NCI-H128 (cell line): ENCODE measurements around the gene CCDC187.

Source experiments
- DNase-seq: peaks from one replicate; lab custom pipeline; 2025; ENCODE audit not compliant: unreplicated experiment; lab: John Stamatoyannopoulos, UW

CCDC187 gene

GRCh38 chr9:136255896-136256890 is 47.7 kb downstream of the CCDC187 start:
- no peak for DNase-seq

DNA sequence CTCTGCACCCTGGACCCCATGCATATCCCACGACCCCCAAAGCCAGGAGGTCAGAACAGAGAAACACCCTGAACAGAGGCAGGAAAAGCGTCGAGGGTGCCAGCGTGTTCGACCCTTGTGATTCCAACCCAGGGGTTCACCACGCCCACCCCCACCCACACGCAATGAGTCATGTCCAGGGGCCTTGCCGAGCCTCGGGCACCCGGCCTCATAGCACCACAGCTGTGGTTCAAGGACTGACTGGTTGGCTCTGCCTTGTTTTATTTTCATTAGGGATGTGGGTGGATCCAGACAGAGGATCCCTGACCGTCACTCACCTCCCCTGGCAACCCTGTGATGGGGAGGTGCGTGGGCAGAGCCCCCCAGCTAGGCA is 48.7 kb downstream of the CCDC187 start:
- DNase-seq = no peak

- DNase-seq = no peak
Measured at GRCh38 chr9:136254381-136255165, 49.3 kb downstream of the CCDC187 start.

DNA sequence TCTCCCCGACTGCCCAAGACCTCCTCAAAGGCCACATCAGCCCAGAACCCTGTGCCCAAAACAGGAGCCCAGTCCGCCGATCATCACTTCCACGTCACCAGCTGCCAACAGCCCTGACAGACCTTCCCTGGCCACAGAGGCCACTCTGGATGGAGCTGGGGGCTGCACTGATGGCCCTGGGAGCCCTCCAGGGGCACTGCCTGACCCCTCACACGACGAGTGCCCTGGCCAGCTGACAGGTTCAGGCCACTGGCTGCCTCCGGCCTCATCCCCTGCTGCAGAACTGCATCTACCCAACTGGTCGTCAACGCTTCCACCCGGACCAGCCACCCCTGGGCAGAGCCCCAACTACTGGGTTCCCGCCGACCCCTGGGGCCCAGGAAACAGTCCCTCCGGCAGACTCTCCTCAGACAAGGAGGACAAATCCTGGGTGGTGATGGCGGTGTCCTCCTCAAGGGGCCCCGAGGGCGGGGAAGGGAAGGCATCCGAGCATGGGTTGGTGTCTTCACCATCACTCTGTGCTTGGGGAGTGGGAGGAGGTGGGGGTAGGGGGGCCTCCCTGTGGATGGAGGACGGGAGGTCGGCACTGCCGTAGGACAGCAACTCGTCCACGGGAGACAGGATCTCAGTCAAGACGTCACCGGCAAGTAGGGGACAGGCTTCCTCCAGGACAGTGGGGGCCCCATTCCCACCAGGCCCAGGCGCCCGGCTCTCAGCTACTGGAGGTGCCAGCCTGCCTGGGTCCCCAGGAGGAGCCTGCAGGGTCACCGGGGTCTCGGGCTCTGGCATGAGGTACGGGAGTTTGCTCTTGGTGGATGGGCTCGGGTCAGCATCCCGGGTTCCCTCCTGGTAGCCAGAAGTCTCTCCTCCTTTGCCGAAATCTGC is 50.4 kb downstream of the CCDC187 start:
- no peak for DNase-seq

GRCh38 chr9:136252846-136253245 is 51.0 kb downstream of the CCDC187 start:
- no peak for DNase-seq

- no peak for DNase-seq
Measured at GRCh38 chr9:136252281-136252680, 51.6 kb downstream of the CCDC187 start.

- DNase-seq = no peak
Measured at GRCh38 chr9:136251264-136252115, 52.4 kb downstream of the CCDC187 start.

DNA sequence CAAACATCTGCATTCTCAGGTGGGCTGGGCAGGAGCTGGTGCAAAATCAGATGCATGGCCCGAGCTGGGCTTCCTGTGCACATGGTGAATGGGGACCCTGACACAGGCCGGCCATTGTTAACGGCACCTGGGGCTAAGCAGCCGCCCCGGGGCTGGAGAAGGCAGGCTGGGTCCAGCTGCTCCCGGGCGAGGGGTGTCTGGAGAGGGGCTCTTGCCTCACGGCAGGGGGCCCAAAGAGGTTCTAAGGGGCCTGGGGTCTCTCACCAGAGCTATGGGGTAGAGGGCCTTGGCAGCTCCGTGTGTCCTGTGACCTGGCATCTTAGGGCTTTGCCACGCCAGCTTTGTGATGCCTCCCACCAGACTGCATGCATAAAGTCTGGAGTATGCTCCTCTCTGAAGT is 53.2 kb downstream of the CCDC187 start:
- DNase-seq = no peak

- DNase-seq = peak; percentile 19
Measured at GRCh38 chr9:136249877-136250559, 53.9 kb downstream of the CCDC187 start.

DNA sequence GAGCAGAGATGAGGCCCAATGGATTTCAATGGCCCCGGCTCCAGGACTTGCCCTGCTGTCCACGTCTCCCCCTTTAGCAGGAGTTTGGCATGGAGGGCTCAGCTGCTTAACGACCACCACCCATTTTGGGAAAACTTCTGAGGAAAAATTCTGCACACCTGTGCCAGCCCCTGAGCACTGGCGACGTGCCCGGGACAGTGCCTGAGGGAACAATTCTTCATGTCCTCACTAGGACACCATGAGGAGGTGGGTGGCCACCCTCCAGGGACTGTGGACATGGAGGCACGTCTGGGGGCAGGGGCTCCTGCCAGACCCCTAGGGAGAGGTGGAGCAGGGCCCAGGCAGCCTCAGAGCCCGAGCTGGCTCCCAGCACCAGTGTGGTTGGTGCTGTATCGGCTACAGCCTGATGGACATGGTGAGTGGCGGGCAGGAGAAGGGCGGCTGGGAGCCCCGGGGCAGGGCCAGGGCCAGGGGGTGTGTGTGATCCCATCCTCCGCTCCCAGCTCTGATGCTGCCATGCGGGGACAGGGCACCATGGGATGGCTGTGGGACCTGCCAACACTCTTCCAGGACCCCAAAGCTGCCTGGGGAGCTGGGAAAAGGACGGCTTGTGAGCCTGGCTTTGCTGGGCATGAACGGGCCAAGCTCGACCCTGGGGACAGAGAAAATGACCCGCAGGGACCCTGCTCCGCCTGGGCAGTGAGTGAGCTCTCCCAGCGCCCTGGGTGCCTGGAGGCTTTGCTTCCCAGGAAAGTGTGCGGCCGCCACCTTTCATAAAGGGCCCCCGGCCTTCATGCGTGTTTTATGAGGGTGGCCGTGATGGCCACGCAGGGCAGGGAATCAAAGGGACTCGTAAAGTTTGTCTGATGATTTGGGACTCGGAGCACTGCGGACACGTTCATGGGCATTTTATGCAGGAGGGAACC is 54.7 kb downstream of the CCDC187 start:
- no peak for DNase-seq

- no peak for DNase-seq
Measured at GRCh38 chr9:136247947-136248637, 55.8 kb downstream of the CCDC187 start.

DNA sequence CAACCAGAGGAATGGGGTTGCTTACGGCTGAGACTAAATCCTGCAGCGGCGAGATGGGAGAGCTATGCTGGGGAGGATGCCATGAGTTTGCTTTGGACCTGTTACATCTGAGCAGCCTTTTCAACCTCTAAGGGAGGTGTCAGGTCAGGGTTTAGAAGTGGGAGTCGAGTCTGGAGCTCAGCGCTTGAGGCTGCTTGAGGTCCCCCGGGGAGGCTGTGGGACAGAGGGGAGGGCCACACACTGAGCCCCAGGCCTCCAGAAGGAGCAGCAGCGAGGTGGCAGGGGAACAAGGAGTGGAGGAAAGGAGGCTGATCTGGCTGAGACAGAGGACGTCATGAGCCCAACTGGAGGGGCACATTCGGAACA is 56.4 kb downstream of the CCDC187 start:
- no peak for DNase-seq

DNA sequence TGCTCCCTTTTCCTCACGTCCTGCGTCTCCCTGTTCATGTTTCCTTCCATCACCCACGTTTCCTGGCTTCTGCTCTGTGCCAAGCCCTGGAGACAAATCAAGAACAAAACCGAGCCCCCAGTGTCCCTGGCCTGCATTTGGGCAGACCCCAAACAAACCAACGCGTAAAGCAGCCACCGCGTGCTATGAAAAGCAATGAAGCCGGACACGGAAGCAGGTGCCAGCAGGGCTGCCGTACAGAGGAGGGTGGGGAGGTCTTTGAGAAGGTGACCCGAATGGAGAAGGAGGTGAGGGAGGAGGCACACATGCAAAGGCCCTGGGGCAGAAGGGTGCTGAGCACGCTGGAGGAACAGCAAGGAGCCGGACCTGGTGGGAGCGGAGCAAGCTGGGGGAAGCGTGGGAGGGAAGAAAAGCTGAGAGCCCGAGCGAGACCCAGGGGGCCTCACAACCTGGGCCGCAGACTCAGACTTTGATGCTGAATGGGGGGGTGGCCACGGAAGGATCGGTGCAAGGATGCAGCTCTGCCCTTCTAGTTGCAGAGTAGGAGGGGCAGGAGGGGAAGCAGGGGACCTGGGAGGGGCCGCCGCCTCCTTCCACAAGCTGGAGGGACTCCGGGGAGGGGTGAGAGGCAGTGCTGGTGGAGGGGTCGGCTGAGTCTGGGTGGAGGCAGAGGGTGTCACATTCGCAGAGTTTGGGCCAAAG is 56.9 kb downstream of the CCDC187 start:
- DNase-seq = no peak

- DNase-seq = peak; percentile 64
Measured at GRCh38 chr9:136245219-136246150, 58.4 kb downstream of the CCDC187 start, which contains the start of gene QSOX2. Gene QSOX2, minus strand, starts transcription at chr9:136245812. Its CDS starts 9 bp downstream, at chr9:136245803.

DNA sequence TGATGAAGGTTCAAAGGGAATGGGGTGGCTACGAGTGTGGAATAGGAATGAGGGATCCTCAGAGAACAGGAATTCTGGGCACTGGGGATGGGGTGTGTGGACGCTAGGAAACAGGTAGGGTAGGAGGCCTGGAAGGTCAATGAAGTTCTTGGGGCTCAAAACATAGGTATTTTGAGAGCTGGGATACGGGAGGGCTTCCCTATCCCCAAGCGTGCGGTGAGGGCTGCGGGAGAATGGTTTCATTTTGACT is 59.0 kb downstream of the CCDC187 start:
- DNase-seq = no peak
